Activated T-cell treated with anti-CD3 and anti-CD28 coated beads, Interleukin-2, amount 50 U/mL, for 72 hours (primary cell): ENCODE data around the gene GNG4. TPM values are rescaled to one million over a fixed set of nuclear protein-coding genes. Genes with fewer than 3 reads are reported as not detected.

Source experiments
- ATAC-seq, 2 donors: fragments of 150-1000 bp; cut with Tn5 transposase; replicated peaks in 1 of 2; 2 replicates each; pipeline ENCODE4 v1.10.0; 2021; ENCODE audit warnings: moderate library complexity in 2 of 2, mild to moderate bottlenecking in 1 of 2
- DNase-seq, 2 donors: peaks; one replicate each; pipeline ENCODE4 v3.0.0; 2021 to 2022; ENCODE audit warnings: mixed read lengths in 1 of 2
- H3K27ac Mint-ChIP-seq: one replicate; pipeline ENCODE4 v1.8.0; 2022; ENCODE audit warnings: mild to moderate bottlenecking, moderate library complexity, mixed read lengths
- H3K27me3 Mint-ChIP-seq: one replicate; pipeline ENCODE4 v1.8.0; 2022; ENCODE audit warnings: low read depth, mixed read lengths
- H3K36me3 Mint-ChIP-seq, 2 donors: one replicate each; pipeline ENCODE4 v1.8.0; 2022; ENCODE audit warnings: mixed read lengths in 2 of 2, mild to moderate bottlenecking in 1 of 2; ENCODE audit not compliant: insufficient read depth in 2 of 2
- H3K4me1 Mint-ChIP-seq: one replicate; pipeline ENCODE4 v1.8.0; 2022; ENCODE audit warnings: low read depth, mixed read lengths
- H3K4me3 Mint-ChIP-seq, 2 donors: one replicate each; pipeline ENCODE4 v1.8.0; 2022; ENCODE audit warnings: mild to moderate bottlenecking in 2 of 2, mixed read lengths in 2 of 2, moderate library complexity in 2 of 2
- H3K9me3 Mint-ChIP-seq, 2 donors: one replicate each; pipeline ENCODE4 v1.8.0; 2022; ENCODE audit warnings: mixed read lengths in 2 of 2
- total RNA-seq, 2 donors: library from RNA; stranded (reverse); gene quantifications; one replicate each; pipeline ENCODE4 v1.2.3, GENCODE V29; 2022

Gene GNG4
- total RNA-seq, 2 donors from 2014 or later, result 13.9 to 20.4 TPM

DNA sequence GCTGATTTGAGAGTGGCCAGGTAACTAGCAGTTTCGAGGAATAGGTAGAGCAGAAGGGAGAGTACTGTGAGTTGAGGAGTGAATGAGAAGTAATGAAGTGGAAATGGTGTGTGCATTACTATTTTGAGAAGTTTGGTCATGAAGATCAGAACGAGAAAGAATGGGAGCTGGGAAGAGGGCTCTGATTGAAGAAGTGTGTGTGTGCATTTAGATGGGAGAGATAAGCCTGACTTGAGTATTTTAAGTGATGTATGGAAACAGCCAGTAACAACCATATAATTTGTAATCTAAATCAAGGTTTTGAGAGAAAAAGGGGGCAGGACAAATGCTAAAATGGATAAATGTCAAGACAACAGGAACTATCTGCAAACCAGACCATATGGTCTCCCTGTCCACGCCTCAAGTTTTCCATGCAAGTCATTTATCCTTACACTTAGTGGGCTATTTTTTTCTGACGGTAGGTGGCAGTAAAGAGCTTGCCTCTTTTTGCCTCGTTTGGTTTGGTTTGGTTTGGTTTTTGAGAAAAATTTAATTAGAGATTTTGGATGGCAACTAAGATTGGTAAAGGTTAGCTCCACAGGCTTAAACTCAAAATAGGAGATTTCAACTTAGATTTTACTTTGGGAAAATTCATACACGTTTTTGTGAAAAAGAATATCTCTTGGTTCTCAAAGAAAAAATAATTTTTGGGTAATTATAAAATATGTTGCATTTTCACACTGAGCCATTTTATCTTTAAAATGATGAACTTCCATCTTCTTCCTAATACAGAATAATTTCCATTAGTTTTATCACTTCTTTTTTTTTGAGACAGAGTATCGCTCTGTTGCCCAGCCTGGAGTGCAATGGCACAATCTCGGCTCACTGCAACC lies 135.9 kb downstream of the GNG4 start:
- peak; percentile 32 to 63 for DNase-seq

GRCh38 chr1:235511470-235512240 lies 137.9 kb downstream of the GNG4 start:
- no peak overlapping the region for H3K4me3 Mint-ChIP-seq
- no peak overlapping the region for H3K27ac Mint-ChIP-seq
- no peaks in the 10 kb centered on the region for H3K36me3 Mint-ChIP-seq
- no peak for DNase-seq
- no peaks in the 10 kb centered on the region for H3K27me3 Mint-ChIP-seq
- no peaks in the 10 kb centered on the region for H3K9me3 Mint-ChIP-seq
- peaks cover 2% of the 10 kb centered on the region for H3K4me1 Mint-ChIP-seq
- peak in 1 of 2 donors; percentile 27 for ATAC-seq

More for the DNA sequence above, 135.9 kb downstream of the GNG4 start:
- H3K27me3 Mint-ChIP-seq, result no peaks in the 10 kb centered on the region
- ATAC-seq, result peak; percentile 45 to 49
- H3K9me3 Mint-ChIP-seq, result no peaks in the 10 kb centered on the region
- no peaks in the 10 kb centered on the region for H3K36me3 Mint-ChIP-seq
- H3K4me3 Mint-ChIP-seq, result no peak overlapping the region
- no peak overlapping the region for H3K27ac Mint-ChIP-seq
- H3K4me1 Mint-ChIP-seq, result no peaks in the 10 kb centered on the region

DNA sequence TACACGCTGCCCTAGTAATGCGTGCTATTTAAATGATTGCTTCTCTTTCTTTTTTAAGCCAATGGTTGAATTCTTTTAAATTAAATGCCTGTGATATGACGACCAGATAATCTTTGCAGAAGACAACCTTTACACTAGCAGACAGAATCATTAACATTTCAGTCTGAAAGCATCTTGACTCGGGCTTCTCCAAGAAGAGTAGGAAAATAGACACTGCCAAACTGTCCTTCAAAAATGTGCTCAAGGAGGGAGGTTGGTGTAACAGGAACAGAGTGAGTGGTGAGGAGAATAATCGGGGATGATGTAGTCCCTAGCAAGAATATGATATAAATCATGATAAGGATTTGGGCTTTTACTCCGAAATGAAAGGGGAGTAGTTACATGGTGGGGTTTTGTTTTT lies 138.8 kb downstream of the GNG4 start:
- DNase-seq (no peak), ATAC-seq (no peak)
- H3K4me1 Mint-ChIP-seq, result peaks cover 8% of the 10 kb centered on the region
- H3K27ac Mint-ChIP-seq, result no peak overlapping the region
- no peaks in the 10 kb centered on the region for H3K9me3 Mint-ChIP-seq
- no peaks in the 10 kb centered on the region for H3K36me3 Mint-ChIP-seq
- H3K27me3 Mint-ChIP-seq, result no peaks in the 10 kb centered on the region
- H3K4me3 Mint-ChIP-seq, result no peak overlapping the region

- no peak for ATAC-seq
- Mint-ChIP-seq H3K27ac (no peak overlapping the region), H3K36me3 (no peaks in the 10 kb centered on the region), H3K4me3 (no peak overlapping the region), H3K27me3 (no peaks in the 10 kb centered on the region), H3K4me1 (peaks cover 19% of the 10 kb centered on the region), H3K9me3 (no peaks in the 10 kb centered on the region)
- no peak for DNase-seq
These were observed 142.0 kb downstream of the GNG4 start for GRCh38 chr1:235507623-235508022.

DNA sequence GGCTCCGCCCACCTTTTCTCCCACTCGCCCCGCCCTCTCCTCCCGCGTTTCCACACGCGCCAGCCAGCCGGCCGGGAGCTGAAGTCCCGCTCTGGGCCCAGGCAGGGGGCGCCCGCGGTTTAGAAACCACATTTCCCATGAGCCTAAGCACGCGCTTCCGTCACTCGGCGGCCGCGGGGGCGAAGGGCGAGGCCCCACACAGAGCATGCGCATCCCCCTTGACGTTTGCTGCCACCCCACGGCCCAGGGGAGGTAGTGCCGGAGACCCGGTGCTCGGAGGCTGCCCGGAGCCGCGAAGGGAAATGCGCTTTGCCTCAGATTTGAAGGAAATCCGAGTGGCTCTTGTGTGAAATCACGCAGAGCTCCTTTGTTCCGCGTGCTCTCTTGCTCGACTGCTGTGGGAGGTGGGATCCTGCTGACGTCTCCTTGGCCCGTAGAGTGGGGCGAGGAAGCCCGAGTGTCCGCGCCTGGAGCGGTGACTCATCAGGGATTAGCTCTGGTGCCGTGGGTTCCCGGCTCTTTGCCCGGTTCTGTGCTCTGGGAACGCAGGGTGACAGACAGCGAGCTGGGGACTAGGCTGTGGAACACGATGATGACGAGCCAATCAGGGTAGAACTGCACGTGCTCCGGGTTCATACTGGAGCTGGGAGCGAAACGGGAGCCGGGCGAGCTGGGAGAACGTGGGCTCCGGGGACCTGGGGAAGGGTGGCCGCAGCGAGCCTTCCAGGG lies 144.9 kb downstream of the GNG4 start:
- DNase-seq, result peak; percentile 98 to 99
- Mint-ChIP-seq H3K36me3 (no peaks in the 10 kb centered on the region), H3K4me1 (peaks cover 30% of the 10 kb centered on the region), H3K9me3 (no peaks in the 10 kb centered on the region), H3K27ac (peak overlapping the region; percentile 93), H3K27me3 (no peaks in the 10 kb centered on the region), H3K4me3 (peak overlapping the region; percentile 96 to 97)
- peak; percentile 84 to 85 for ATAC-seq

DNA sequence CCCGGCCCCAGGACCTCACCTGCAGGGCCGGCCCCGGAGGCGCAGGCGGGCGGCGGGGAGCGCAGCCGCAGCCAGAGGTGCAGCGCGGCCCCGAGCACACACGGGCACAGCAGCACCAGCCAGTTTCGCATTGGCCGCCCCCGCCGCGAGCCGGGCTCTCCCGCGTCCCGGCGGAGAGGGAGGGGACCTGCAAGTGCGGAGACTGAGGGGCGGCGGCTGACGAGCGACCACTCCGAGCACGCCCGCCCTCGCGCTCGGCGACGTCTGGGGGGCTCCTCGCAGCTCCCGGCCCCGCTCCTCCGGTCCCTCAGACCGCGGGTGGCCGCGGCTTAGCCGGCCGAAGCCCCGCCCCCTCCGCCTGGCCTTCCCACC lies 145.5 kb downstream of the GNG4 start, which contains the start of gene B3GALNT2:
Gene B3GALNT2, minus strand, starts transcription at position 331 of the 372 bp plus-strand sequence. Its CDS starts 200 bp downstream, at position 131.
- Mint-ChIP-seq H3K4me3 (peak within 1 kb of the TSS; percentile 96 to 99), H3K36me3 (no peaks in the 10 kb centered on the region), H3K27me3 (no peaks in the 10 kb centered on the region), H3K4me1 (peaks cover 30% of the 10 kb centered on the region), H3K9me3 (no peaks in the 10 kb centered on the region), H3K27ac (peak within 1 kb of the TSS; percentile 93)
- DNase-seq, result no peak
- peak; percentile 68 to 75 for ATAC-seq

DNA sequence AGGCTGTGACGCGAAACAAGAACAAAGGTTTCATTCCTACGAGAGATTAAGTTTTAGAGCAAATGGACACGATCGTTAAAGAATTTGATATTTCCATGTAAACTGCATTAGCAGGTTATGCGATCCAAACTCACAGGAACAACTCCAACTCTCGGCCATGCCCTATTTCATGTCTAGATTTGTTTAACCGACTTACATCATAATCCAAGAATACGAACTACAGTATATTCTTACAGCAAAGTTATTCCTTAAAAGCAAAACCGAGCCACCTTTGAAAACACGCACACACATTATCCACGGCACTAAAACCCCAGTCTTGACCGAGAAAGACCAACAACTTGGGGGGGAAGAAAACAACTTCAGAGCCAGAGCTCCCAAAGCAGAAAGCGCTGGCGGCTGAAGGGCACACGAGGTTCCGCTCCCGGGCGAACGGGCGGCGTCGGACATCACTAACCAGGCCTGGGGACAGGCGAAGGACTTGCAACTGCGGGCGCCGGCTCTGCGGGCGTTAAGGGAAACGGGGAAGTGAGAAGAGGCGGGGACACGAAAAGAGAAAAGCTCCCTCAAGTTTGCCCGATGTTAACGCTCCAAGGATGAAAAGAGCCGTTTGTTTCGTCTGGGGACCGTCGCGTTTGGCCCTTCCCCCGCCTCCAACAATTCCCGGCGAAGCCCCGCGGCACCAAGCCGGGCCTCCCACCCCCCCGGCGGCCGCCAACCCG lies 146.0 kb downstream of the GNG4 start:
- DNase-seq, result peak; percentile 37 to 50
- H3K4me1 Mint-ChIP-seq, result peaks cover 30% of the 10 kb centered on the region

GRCh38 chr1:235502601-235503402 lies 146.8 kb downstream of the GNG4 start:
- Mint-ChIP-seq H3K4me3 (peak overlapping the region; percentile 93 to 99), H3K36me3 (no peaks in the 10 kb centered on the region), H3K27me3 (no peaks in the 10 kb centered on the region), H3K27ac (peak overlapping the region; percentile 92), H3K9me3 (no peaks in the 10 kb centered on the region), H3K4me1 (peaks cover 30% of the 10 kb centered on the region)
- no peak for DNase-seq
- ATAC-seq, result no peak

More for the DNA sequence above, 146.0 kb downstream of the GNG4 start:
- H3K9me3 Mint-ChIP-seq, result no peaks in the 10 kb centered on the region
- no peak for ATAC-seq
- peak overlapping the region; percentile 93 to 99 for H3K4me3 Mint-ChIP-seq
- H3K27ac Mint-ChIP-seq, result peak overlapping the region; percentile 92
- no peaks in the 10 kb centered on the region for H3K36me3 Mint-ChIP-seq
- no peaks in the 10 kb centered on the region for H3K27me3 Mint-ChIP-seq

- H3K4me3 Mint-ChIP-seq, result no peak overlapping the region
- peaks cover 22% of the 10 kb centered on the region for H3K4me1 Mint-ChIP-seq
- no peaks in the 10 kb centered on the region for H3K36me3 Mint-ChIP-seq
- H3K27me3 Mint-ChIP-seq, result no peaks in the 10 kb centered on the region
- peak overlapping the region; percentile 22 for H3K27ac Mint-ChIP-seq
- ATAC-seq, result no peak
- no peaks in the 10 kb centered on the region for H3K9me3 Mint-ChIP-seq
- no peak for DNase-seq
These were observed 148.5 kb downstream of the GNG4 start for GRCh38 chr1:235500971-235501540.
